Fibroblast of lung (primary cell): ENCODE results near the gene MAGEB3. TPM values are rescaled to one million over a fixed set of nuclear protein-coding genes. Genes with fewer than 3 reads are reported as not detected.

Experiments used
- DNase-seq, 2 donors: peaks; one replicate each; pipeline versions ENCODE4 v3.0.0 to v3.0.0-alpha.2; 2010; ENCODE audit warnings: low read depth in 2 of 2
- H2AFZ ChIP-seq: 2 replicates; pipeline ENCODE4 v1.5.1; 2012; ENCODE audit warnings: low read length, control low read depth, inconsistent platforms
- H3K27ac ChIP-seq: 2 replicates; pipeline ENCODE4 v1.5.1; 2011; ENCODE audit warnings: low read length, control low read depth; ENCODE audit not compliant: insufficient read depth
- H3K27me3 ChIP-seq: 2 replicates; pipeline ENCODE4 v1.5.1; 2011; ENCODE audit warnings: mild to moderate bottlenecking, low read length; ENCODE audit not compliant: control insufficient read depth, insufficient read depth
- H3K36me3 ChIP-seq: 2 replicates; pipeline ENCODE4 v1.5.1; 2011; ENCODE audit warnings: low read length; ENCODE audit not compliant: control insufficient read depth, insufficient read depth
- H3K4me1 ChIP-seq: 2 replicates; pipeline ENCODE4 v1.5.1; 2011; ENCODE audit warnings: low read length; ENCODE audit not compliant: control insufficient read depth, insufficient read depth; ENCODE audit errors: extremely low read depth
- H3K4me2 ChIP-seq: 2 replicates; pipeline ENCODE4 v1.5.1; 2011; ENCODE audit warnings: low read length, control low read depth; ENCODE audit not compliant: insufficient read depth; ENCODE audit errors: extremely low read depth
- H3K4me3 ChIP-seq, 4 experiments: fragments of 200-600 bp in 1 of 4; sonication (generic) in 1 of 4; replicated peaks in 1 of 4; 2 replicates each; pipeline ENCODE4 v1.5.1; 2011 to 2016; ENCODE audit warnings: low read length in 4 of 4, low read depth in 3 of 4, mild to moderate bottlenecking in 3 of 4, control low read depth in 2 of 4, inconsistent platforms in 1 of 4, mixed read lengths in 1 of 4; ENCODE audit not compliant: insufficient read depth in 1 of 4; ENCODE audit errors: control extremely low read depth in 1 of 4
- H3K79me2 ChIP-seq: 2 replicates; pipeline ENCODE4 v1.5.1; 2012; ENCODE audit warnings: mild to moderate bottlenecking, low read length, inconsistent platforms; ENCODE audit not compliant: control insufficient read depth, insufficient read depth
- H3K9ac ChIP-seq: 2 replicates; pipeline ENCODE4 v1.5.1; 2011; ENCODE audit warnings: mild to moderate bottlenecking, low read length, control low read depth; ENCODE audit not compliant: insufficient read depth
- H3K9me3 ChIP-seq: 2 replicates; pipeline ENCODE4 v1.5.1; 2012; ENCODE audit warnings: low read depth, low read length; ENCODE audit not compliant: control insufficient read depth, insufficient read depth
- H4K20me1 ChIP-seq: 2 replicates; pipeline ENCODE4 v1.5.1; 2011; ENCODE audit warnings: low read length; ENCODE audit not compliant: control insufficient read depth, insufficient read depth; ENCODE audit errors: extremely low read depth
- EZH2 ChIP-seq: IDR thresholded peaks from 2 replicates; pipeline ENCODE4 v1.5.1; 2012; ENCODE audit warnings: low read length, control low read depth, mild to moderate bottlenecking; ENCODE audit errors: missing control alignments
- polyA plus RNA-seq, 2 donors: library from polyadenylated mRNA; depleted of rRNA in 1 of 2; stranded (reverse) in 1 of 2; unstranded in 1 of 2; fragments of >200 nt; gene quantifications; 2 replicates each; pipeline ENCODE4 v1.2.1, GENCODE V29; 2011 to 2012; ENCODE audit warnings: missing spikeins in 1 of 2
- total RNA-seq: library from RNA; depleted of rRNA; stranded (reverse); fragments of >200 nt; gene quantifications from 2 replicates; pipeline ENCODE4 v1.2.1, GENCODE V29; 2014
- TF ChIP-seq, protein P1 (sequence below), 2 donors: IDR thresholded peaks in 1 of 2; conservative IDR thresholded peaks in 1 of 2; 1 replicate in 1 of 2; 2 replicates in 1 of 2; pipeline ENCODE4 v1.5.1; 2011 to 2012; ENCODE audit warnings: low read length in 2 of 2, control low read depth in 1 of 2, inconsistent platforms in 1 of 2, low read depth in 1 of 2, mild to moderate bottlenecking in 1 of 2

The MAGEB3 gene
- total and polyA plus RNA-seq, 2 donors (not counting 1 experiment from before 2014, with no cell fraction given), result not detected

- Histone ChIP-seq H2AFZ (no peak overlapping the region), H3K4me1 (no peaks in the 10 kb centered on the region), H4K20me1 (no peaks in the 10 kb centered on the region), H3K79me2 (no peaks in the 10 kb centered on the region), H3K9me3 (no peaks in the 10 kb centered on the region), H3K27ac (no peak overlapping the region), H3K36me3 (no peaks in the 10 kb centered on the region), H3K9ac (no peak overlapping the region), H3K27me3 (no peaks in the 10 kb centered on the region), H3K4me2 (no peak overlapping the region), H3K4me3 (no peak overlapping the region)
- no peak for TF ChIP-seq EZH2
- TF ChIP-seq, protein P1, sequence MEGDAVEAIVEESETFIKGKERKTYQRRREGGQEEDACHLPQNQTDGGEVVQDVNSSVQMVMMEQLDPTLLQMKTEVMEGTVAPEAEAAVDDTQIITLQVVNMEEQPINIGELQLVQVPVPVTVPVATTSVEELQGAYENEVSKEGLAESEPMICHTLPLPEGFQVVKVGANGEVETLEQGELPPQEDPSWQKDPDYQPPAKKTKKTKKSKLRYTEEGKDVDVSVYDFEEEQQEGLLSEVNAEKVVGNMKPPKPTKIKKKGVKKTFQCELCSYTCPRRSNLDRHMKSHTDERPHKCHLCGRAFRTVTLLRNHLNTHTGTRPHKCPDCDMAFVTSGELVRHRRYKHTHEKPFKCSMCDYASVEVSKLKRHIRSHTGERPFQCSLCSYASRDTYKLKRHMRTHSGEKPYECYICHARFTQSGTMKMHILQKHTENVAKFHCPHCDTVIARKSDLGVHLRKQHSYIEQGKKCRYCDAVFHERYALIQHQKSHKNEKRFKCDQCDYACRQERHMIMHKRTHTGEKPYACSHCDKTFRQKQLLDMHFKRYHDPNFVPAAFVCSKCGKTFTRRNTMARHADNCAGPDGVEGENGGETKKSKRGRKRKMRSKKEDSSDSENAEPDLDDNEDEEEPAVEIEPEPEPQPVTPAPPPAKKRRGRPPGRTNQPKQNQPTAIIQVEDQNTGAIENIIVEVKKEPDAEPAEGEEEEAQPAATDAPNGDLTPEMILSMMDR (conservative IDR thresholded peaks at IDR 0.05 in 1 of 2, IDR thresholded peaks at IDR 0.05 in 1 of 2; ENCODE audit: low read depth in 1 of 2, low read length in 2 of 2), result no peak
- no peak for DNase-seq
Measured at GRCh38 chrX:30212172-30212571, 18.3 kb upstream of the MAGEB3 start.

- no peak within 1 kb of the TSS for H3K4me3 ChIP-seq
- TF ChIP-seq, protein P1 (conservative IDR thresholded peaks at IDR 0.05 in 1 of 2, IDR thresholded peaks at IDR 0.05 in 1 of 2; ENCODE audit: low read depth in 1 of 2, low read length in 2 of 2), result no peak
- no peak for TF ChIP-seq EZH2
- no peaks in the 10 kb centered on the region for H3K36me3 ChIP-seq
Measured at GRCh38 chrX:30215357-30215843, 15.1 kb upstream of the MAGEB3 start, which contains the start of gene MAGEB2. MAGEB2 (plus strand) TSS chrX:30215563; CDS start chrX:30218581, 3,018 bp downstream.

GRCh38 chrX:30217465-30217864 lies 13.0 kb upstream of the MAGEB3 start:
- Histone ChIP-seq H3K4me3 (no peak overlapping the region), H3K27me3 (no peaks in the 10 kb centered on the region), H2AFZ (no peak overlapping the region), H3K27ac (no peak overlapping the region), H3K4me2 (no peak overlapping the region), H3K36me3 (no peaks in the 10 kb centered on the region), H4K20me1 (no peaks in the 10 kb centered on the region), H3K79me2 (no peaks in the 10 kb centered on the region), H3K9me3 (no peaks in the 10 kb centered on the region), H3K4me1 (no peaks in the 10 kb centered on the region), H3K9ac (no peak overlapping the region)
- no peak for DNase-seq
- no peak for TF ChIP-seq EZH2
- TF ChIP-seq, protein P1 (conservative IDR thresholded peaks at IDR 0.05 in 1 of 2, IDR thresholded peaks at IDR 0.05 in 1 of 2; ENCODE audit: low read depth in 1 of 2, low read length in 2 of 2), result no peak

More at GRCh38 chrX:30215357-30215843, 15.1 kb upstream of the MAGEB3 start, which contains the start of gene MAGEB2:
- no peaks in the 10 kb centered on the region for H3K4me1 ChIP-seq
- H3K9ac ChIP-seq, result no peak within 1 kb of the TSS
- no peaks in the 10 kb centered on the region for H4K20me1 ChIP-seq
- H3K4me2 ChIP-seq, result no peak within 1 kb of the TSS
- H3K27ac ChIP-seq, result no peak within 1 kb of the TSS
- no peak within 1 kb of the TSS for H2AFZ ChIP-seq
- DNase-seq, result no peak
- H3K27me3 ChIP-seq, result no peaks in the 10 kb centered on the region
- no peaks in the 10 kb centered on the region for H3K79me2 ChIP-seq
- no peaks in the 10 kb centered on the region for H3K9me3 ChIP-seq
